Ishikawa (cell line): ENCODE measurements around the gene RNASEH2B.

Source experiments
- CEBPB ChIP-seq: IDR thresholded peaks from 2 replicates; pipeline ENCODE4 v1.6.1; 2012
- CREB1 ChIP-seq: IDR thresholded peaks from 2 replicates; pipeline ENCODE4 v1.6.1; 2012; ENCODE audit warnings: low read depth
- EGR1 ChIP-seq: IDR thresholded peaks from 2 replicates; pipeline ENCODE4 v1.6.1; 2012
- EP300 ChIP-seq: IDR thresholded peaks from 2 replicates; pipeline ENCODE4 v1.6.1; 2012; ENCODE audit warnings: borderline replicate concordance
- FOXM1 ChIP-seq: IDR thresholded peaks from 2 replicates; pipeline ENCODE4 v1.6.1; 2012; ENCODE audit warnings: low read depth, borderline replicate concordance
- MAX ChIP-seq: IDR thresholded peaks from 2 replicates; pipeline ENCODE4 v1.6.1; 2012
- NFIC ChIP-seq: IDR thresholded peaks from 2 replicates; pipeline ENCODE4 v1.6.1; 2012
- RAD21 ChIP-seq: IDR thresholded peaks from 2 replicates; pipeline ENCODE4 v1.6.1; 2012; ENCODE audit warnings: low read depth
- TAF1 ChIP-seq: IDR thresholded peaks from 2 replicates; pipeline ENCODE4 v1.6.1; 2012; ENCODE audit warnings: low read depth, mild to moderate bottlenecking
- TCF12 ChIP-seq: IDR thresholded peaks from 2 replicates; pipeline ENCODE4 v1.6.1; 2012; ENCODE audit warnings: low read depth
- TEAD4 ChIP-seq: IDR thresholded peaks from 2 replicates; pipeline ENCODE4 v1.6.1; 2012
- YY1 ChIP-seq: IDR thresholded peaks from 2 replicates; pipeline ENCODE4 v1.6.1; 2012; ENCODE audit warnings: low read depth
- ZBTB7A ChIP-seq: IDR thresholded peaks from 2 replicates; pipeline ENCODE4 v1.6.1; 2012; ENCODE audit warnings: low read depth
- TF ChIP-seq, protein P1 (sequence below): IDR thresholded peaks from 2 replicates; pipeline ENCODE4 v1.6.1; 2012
- TF ChIP-seq, protein P2 (sequence below): IDR thresholded peaks from 2 replicates; pipeline ENCODE4 v1.6.1; 2012; ENCODE audit warnings: low read depth, mild to moderate bottlenecking

The RNASEH2B gene

DNA sequence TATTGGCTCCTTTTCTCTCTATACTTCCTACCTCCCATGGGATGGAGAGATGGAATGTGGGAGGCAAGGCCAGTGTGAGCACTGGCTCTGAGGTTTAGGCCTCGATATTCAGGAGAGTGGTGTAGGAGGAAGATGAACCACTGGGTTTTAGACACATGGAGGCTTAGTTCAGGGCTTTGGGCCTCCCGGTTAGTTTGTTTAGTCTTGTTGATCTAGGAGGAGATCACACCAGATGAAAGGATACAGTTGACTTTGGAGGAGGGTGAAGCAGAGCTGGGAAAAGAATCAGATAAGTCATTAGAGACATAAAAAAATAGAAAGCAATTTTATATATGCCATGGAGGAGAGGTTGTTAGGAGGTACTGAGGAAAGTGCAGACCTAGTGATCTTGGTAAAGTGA lies 30.9 kb downstream of the RNASEH2B start:
- TF ChIP-seq MAX (no peak), EGR1 (no peak), NFIC (no peak), YY1 (no peak), EP300 (no peak), TAF1 (no peak), CEBPB (no peak)
- TF ChIP-seq, protein P1, sequence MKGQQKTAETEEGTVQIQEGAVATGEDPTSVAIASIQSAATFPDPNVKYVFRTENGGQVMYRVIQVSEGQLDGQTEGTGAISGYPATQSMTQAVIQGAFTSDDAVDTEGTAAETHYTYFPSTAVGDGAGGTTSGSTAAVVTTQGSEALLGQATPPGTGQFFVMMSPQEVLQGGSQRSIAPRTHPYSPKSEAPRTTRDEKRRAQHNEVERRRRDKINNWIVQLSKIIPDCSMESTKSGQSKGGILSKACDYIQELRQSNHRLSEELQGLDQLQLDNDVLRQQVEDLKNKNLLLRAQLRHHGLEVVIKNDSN, result no peak
- TF ChIP-seq, protein P2, sequence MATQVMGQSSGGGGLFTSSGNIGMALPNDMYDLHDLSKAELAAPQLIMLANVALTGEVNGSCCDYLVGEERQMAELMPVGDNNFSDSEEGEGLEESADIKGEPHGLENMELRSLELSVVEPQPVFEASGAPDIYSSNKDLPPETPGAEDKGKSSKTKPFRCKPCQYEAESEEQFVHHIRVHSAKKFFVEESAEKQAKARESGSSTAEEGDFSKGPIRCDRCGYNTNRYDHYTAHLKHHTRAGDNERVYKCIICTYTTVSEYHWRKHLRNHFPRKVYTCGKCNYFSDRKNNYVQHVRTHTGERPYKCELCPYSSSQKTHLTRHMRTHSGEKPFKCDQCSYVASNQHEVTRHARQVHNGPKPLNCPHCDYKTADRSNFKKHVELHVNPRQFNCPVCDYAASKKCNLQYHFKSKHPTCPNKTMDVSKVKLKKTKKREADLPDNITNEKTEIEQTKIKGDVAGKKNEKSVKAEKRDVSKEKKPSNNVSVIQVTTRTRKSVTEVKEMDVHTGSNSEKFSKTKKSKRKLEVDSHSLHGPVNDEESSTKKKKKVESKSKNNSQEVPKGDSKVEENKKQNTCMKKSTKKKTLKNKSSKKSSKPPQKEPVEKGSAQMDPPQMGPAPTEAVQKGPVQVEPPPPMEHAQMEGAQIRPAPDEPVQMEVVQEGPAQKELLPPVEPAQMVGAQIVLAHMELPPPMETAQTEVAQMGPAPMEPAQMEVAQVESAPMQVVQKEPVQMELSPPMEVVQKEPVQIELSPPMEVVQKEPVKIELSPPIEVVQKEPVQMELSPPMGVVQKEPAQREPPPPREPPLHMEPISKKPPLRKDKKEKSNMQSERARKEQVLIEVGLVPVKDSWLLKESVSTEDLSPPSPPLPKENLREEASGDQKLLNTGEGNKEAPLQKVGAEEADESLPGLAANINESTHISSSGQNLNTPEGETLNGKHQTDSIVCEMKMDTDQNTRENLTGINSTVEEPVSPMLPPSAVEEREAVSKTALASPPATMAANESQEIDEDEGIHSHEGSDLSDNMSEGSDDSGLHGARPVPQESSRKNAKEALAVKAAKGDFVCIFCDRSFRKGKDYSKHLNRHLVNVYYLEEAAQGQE, result no peak

GRCh38 chr13:50941146-50941545 lies 31.6 kb downstream of the RNASEH2B start:
- TF ChIP-seq, protein P1, result no peak
- TF ChIP-seq EGR1, result no peak
- TF ChIP-seq, protein P2, result no peak
- no peak for TF ChIP-seq EP300
- TF ChIP-seq TAF1, result no peak
- TF ChIP-seq RAD21, result no peak
- no peak for TF ChIP-seq FOXM1
- TF ChIP-seq MAX, result no peak
- no peak for TF ChIP-seq CREB1
- no peak for TF ChIP-seq ZBTB7A
- TF ChIP-seq NFIC, result no peak
- no peak for TF ChIP-seq CEBPB
- no peak for TF ChIP-seq TEAD4
- TF ChIP-seq YY1, result no peak
- TF ChIP-seq TCF12, result no peak

DNA sequence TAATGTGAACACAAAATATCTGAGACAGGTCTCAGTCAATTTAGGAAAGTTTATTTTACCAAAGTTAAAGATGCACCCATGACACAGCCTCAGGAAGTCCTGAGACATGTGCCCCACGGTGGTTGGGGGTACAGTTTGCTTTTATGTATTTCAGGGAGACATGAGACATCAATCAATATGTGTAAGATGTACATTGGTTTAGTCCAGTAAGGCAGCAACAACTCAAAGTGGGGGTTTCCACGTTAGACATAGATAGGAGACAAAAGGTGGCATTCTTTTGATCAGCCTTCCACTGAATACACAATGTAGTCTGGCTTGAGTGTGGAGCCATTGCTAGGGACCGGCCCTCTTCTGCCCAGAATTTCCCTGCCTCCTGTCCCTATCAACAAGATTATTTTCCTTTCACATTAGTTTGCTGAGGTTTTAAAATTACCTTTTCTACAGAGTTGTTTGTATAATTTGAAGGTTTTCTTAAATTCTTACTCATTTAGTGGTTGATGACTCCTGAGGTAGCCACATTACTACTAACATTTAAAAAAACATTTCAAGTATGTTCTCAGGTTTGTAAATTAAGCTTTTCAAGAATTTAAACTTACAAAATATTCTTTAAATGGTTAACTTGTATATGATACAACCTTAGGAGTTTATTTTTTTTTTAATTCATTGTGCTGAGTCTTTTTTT lies 33.2 kb downstream of the RNASEH2B start:
- TF ChIP-seq RAD21 (no peak), EP300 (no peak), TCF12 (no peak), TAF1 (no peak), EGR1 (no peak), CREB1 (no peak), FOXM1 (no peak), NFIC (no peak), MAX (no peak), ZBTB7A (no peak), CEBPB (no peak), YY1 (no peak), TEAD4 (no peak)
- TF ChIP-seq, protein P1, result no peak
- TF ChIP-seq, protein P2, result no peak

DNA sequence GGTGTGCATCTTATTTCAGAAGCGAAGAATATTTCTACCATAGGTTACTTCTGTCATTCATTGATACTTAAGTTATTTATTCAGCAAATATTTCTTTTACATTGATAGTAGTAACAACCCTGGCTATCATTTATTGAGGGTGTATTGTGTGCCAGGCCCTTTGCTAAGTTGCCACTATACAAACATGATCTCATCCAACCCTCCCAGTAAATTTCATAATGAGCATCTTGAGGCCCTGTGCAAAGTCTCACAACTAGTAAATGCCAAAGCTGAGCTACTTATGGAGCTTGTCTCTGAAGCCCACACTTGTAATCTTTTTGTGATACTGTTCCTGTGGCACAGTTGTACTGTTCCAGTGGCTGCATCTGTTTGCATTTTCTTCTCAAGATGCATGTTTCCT lies 36.1 kb downstream of the RNASEH2B start:
- TF ChIP-seq EP300 (no peak), CREB1 (no peak), FOXM1 (no peak), TAF1 (no peak), MAX (no peak)
